ENCODE data around the gene ST8SIA6.

GRCh38 chr10:17427201-17427600, 27.2 kb downstream of the ST8SIA6 start:
- TF ChIP-seq POLR2AphosphoS5 (IDR thresholded peaks at IDR 0.05; ENCODE audit: low read depth), result no peak
- TF ChIP-seq CTCF (IDR thresholded peaks at IDR 0.05; ENCODE audit: insufficient read depth, low read length), result no peak
- no peak for TF ChIP-seq GABPA (IDR thresholded peaks at IDR 0.05; ENCODE audit: low read depth)
